ENCODE data around the gene CBX3. TPM values are rescaled to one million over a fixed set of nuclear protein-coding genes. Genes with fewer than 3 reads are reported as not detected.

CBX3 gene
- total RNA-seq, 4 donors from 2014 or later = 61.7 to 109 (median 77.7) TPM

DNA sequence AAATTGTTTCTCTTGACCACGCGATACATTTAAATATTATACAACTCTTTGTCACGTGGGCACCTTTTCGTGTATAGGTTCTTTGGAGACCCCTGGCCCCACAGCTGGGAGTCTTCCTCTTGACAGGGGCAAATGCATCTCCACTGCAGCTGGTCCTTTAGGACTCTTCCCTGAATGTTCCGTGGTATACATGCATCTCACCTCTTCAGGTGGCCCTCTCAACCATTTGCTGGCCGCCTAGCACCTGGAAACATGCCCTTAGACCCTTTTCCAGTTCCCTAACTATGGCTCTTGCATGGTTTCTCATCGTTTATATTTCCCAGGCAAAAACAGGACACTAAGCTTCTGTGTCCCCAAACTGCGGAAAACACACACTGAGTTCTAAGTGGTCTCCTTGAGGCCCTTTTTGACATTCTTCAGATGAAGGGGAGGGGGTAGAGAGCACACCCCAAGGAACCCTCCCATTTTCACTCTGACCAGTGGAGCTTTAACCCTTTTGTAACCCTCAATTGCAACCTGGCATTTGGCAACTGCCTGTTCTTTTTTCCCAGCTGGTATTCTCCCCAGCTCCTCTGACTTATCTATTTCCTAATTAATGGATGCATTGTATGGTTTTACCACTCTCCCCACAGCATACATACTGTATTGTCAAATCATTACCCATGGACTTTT, 21.6 kb upstream of the CBX3 start:
- Histone ChIP-seq H3K4me1 (peaks cover 0 to 17% (median 0%) of the 10 kb centered on the region in 4 donors), H3K4me3 (no peak overlapping the region), H3K36me3 (peaks cover 0 to 5% (median 0%) of the 10 kb centered on the region in 3 donors), H3K27ac (no peak overlapping the region), H3K9me3 (no peaks in the 10 kb centered on the region), H3K27me3 (no peaks in the 10 kb centered on the region)
- TF ChIP-seq EP300 (IDR thresholded peaks at IDR 0.05) = no peak
- TF ChIP-seq POLR2A (IDR thresholded peaks at IDR 0.05) = no peak
- TF ChIP-seq, protein P1, sequence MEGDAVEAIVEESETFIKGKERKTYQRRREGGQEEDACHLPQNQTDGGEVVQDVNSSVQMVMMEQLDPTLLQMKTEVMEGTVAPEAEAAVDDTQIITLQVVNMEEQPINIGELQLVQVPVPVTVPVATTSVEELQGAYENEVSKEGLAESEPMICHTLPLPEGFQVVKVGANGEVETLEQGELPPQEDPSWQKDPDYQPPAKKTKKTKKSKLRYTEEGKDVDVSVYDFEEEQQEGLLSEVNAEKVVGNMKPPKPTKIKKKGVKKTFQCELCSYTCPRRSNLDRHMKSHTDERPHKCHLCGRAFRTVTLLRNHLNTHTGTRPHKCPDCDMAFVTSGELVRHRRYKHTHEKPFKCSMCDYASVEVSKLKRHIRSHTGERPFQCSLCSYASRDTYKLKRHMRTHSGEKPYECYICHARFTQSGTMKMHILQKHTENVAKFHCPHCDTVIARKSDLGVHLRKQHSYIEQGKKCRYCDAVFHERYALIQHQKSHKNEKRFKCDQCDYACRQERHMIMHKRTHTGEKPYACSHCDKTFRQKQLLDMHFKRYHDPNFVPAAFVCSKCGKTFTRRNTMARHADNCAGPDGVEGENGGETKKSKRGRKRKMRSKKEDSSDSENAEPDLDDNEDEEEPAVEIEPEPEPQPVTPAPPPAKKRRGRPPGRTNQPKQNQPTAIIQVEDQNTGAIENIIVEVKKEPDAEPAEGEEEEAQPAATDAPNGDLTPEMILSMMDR (IDR thresholded peaks at IDR 0.05) = no peak
- WGBS, 2 donors = 46 to 58% methylated on average over 8 of the region's 8 CpGs
- no peak for DNase-seq (ENCODE audit: low spot score in 2 of 2)

DNA sequence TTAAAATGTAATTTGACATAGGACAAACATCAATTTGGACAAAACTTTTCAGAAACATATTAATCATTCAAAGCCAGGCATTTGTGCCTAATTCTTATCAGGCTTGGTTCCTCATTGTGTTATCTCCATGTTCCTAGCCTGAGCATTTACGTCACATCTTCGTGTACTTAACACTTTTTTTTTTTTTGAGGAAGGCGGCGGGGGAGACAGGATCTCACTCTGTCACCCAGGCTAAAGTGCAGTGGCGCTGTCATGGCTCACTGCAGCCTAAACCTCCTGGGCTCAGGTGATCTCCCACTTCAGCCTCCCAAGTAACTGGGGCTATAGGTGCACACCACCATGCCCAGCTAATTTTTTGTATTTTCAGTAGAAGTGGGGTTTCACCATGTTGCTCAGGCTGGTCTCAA, 20.8 kb upstream of the CBX3 start:
- H3K36me3 ChIP-seq = peaks cover 0 to 14% (median 0%) of the 10 kb centered on the region in 3 donors
- WGBS, 2 donors = 68 to 72% methylated on average over 5 of the region's 5 CpGs
- H3K4me3 ChIP-seq = no peak overlapping the region
- no peak overlapping the region for H3K27ac ChIP-seq
- H3K27me3 ChIP-seq = no peaks in the 10 kb centered on the region
- no peak for DNase-seq (ENCODE audit: low spot score in 2 of 2)
- peaks cover 0 to 17% (median 0%) of the 10 kb centered on the region in 4 donors for H3K4me1 ChIP-seq
- TF ChIP-seq, protein P1 (IDR thresholded peaks at IDR 0.05) = no peak
- TF ChIP-seq POLR2A (IDR thresholded peaks at IDR 0.05) = no peak
- no peak for TF ChIP-seq EP300 (IDR thresholded peaks at IDR 0.05)
- no peaks in the 10 kb centered on the region for H3K9me3 ChIP-seq

DNA sequence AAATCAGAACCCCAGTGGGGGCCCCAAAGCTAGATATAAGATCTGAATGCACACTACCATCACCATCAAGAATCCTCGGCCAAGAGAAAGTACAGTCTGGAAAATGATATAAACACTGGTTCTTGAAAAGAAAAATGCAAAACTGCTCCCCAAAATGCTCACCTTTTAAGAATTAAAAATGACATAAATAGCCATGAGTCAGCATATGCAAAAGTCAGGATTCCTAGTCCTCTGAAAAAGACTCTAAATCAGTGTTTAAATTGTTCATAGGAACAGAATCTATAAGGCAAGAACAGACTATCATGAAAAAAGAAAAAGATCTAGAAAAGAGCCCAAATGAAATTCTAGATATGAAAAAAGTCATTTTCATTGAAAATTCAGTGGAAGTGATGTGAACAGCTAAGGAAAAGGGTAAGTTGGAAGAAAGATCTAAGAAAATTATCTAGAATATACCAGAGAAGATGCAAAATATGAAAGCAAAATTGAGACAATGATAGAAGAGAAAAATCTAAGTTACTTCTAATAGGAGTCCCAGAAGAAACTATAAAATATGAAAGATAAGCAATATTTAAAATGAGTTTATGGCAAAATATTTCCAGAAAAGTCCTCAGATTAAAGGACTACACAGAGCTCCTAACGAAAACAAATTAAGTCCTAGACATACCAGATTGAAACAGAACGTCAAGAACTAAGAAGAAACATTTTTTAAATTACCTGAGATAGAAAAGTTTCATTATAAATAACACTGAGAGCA, 19.9 kb upstream of the CBX3 start:
- TF ChIP-seq POLR2A (IDR thresholded peaks at IDR 0.05) = no peak
- TF ChIP-seq, protein P1 (IDR thresholded peaks at IDR 0.05) = no peak
- no peak for TF ChIP-seq EP300 (IDR thresholded peaks at IDR 0.05)
- Histone ChIP-seq H3K27ac (no peak overlapping the region), H3K9me3 (no peaks in the 10 kb centered on the region), H3K27me3 (no peaks in the 10 kb centered on the region), H3K4me3 (no peak overlapping the region), H3K36me3 (peaks cover 0 to 14% (median 0%) of the 10 kb centered on the region in 3 donors), H3K4me1 (peaks cover 0 to 17% (median 0%) of the 10 kb centered on the region in 4 donors)
- WGBS, 2 donors = 60 to 66% methylated on average over 3 of the region's 3 CpGs
- no peak for DNase-seq (ENCODE audit: low spot score in 2 of 2)

DNA sequence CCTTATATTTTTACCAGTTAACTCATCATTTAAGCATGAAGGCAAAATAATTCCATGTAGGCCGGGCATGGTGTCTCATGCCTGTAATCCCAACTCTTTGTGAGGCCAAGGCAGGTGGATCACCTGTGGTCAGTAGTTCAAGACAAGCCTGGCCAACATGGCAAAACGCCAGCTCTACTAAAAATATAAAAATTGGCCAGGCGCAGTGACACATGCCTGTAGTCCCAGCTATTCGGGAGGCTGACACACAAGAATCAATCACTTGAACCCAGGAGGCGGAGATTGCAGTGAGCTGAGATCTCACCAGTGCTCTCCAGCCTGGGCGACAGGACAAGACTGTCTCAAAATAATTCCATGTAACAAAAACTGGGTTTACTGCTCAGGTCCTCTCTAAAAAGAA, 19.3 kb upstream of the CBX3 start:
- Histone ChIP-seq H3K27ac (no peak overlapping the region), H3K36me3 (peaks cover 0 to 19% (median 0%) of the 10 kb centered on the region in 3 donors), H3K4me1 (peaks cover 0 to 20% (median 0%) of the 10 kb centered on the region in 4 donors), H3K4me3 (no peak overlapping the region), H3K27me3 (no peaks in the 10 kb centered on the region), H3K9me3 (no peaks in the 10 kb centered on the region)
- TF ChIP-seq, protein P1 (IDR thresholded peaks at IDR 0.05) = no peak
- TF ChIP-seq EP300 (IDR thresholded peaks at IDR 0.05) (no peak), POLR2A (IDR thresholded peaks at IDR 0.05) (no peak)
- no peak for DNase-seq (ENCODE audit: low spot score in 2 of 2)
- WGBS, 2 donors = 68 to 71% methylated on average over 6 of the region's 6 CpGs

DNA sequence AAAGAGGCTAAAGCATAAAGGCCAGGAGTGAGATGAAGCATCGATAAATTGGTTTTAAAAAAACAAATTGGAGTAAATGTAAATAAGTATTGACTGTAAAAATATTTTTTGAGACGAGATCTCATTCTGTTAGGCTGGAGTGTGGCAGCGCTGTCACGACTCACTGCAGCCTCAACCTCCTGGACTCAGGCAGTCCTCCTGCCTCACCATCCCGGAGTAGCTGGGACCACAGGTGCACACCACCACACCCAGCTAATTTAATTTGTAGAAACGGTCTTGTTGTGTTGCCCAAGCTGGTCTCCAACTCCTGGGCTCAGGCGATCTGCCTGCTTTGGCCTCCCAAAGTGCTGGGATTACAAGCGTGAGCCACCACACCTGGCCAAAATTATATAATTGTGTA, 18.8 kb upstream of the CBX3 start:
- WGBS, 2 donors = 82 to 86% methylated on average over 8 of the region's 8 CpGs
- Histone ChIP-seq H3K4me3 (no peak overlapping the region), H3K27me3 (no peaks in the 10 kb centered on the region), H3K27ac (no peak overlapping the region), H3K4me1 (peaks cover 0 to 24% (median 0%) of the 10 kb centered on the region in 4 donors), H3K9me3 (no peaks in the 10 kb centered on the region), H3K36me3 (peaks cover 0 to 23% (median 0%) of the 10 kb centered on the region in 3 donors)
- no peak for TF ChIP-seq EP300 (IDR thresholded peaks at IDR 0.05)
- TF ChIP-seq POLR2A (IDR thresholded peaks at IDR 0.05) = no peak
- TF ChIP-seq, protein P1 (IDR thresholded peaks at IDR 0.05) = no peak
- DNase-seq (ENCODE audit: low spot score in 2 of 2) = no peak
